GM21737 (cell line): Measurements from ENCODE around the gene DNM3.

Source experiments
- ATAC-seq: cut with Tn5 transposase; IDR thresholded peaks from one replicate; pipeline ENCODE4 v1.9.1; 2021; ENCODE audit warnings: mild to moderate bottlenecking, moderate library complexity; ENCODE audit not compliant: unreplicated experiment

DNM3 gene

DNA sequence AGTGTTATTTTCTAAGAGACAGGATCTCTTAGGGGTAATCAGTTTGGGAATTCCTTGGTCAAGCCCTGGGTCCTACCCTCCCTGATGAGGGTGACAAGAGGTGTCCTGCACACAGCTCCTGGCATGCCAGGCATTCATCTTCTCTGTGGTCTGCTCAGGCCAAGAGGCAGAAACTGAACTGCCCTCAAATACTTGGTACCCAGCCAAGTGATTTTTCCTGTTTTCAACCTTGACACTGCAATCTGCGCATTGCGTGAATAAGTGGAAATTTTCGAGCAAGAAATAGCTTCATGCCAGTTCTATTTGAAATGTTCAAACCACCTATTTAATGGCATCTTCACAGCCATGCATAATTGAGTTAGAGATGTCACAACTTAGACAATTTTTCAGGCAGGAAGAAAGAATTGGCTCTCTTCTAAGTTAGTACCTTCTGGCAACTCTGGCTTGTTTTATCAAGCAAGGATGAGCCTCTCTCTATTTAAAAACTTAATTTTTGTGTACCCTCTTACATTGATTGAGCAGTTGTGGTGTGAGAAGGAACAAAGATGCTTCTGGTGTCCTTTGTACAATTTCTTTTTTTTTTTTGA, 27.0 kb downstream of the DNM3 start:
- ATAC-seq: no peak

GRCh38 chr1:171869097-171869496, 27.8 kb downstream of the DNM3 start:
- ATAC-seq: no peak

GRCh38 chr1:171871848-171872247, 30.6 kb downstream of the DNM3 start:
- ATAC-seq: no peak

- no peak for ATAC-seq
These were observed 31.1 kb downstream of the DNM3 start for GRCh38 chr1:171872430-171872829.

DNA sequence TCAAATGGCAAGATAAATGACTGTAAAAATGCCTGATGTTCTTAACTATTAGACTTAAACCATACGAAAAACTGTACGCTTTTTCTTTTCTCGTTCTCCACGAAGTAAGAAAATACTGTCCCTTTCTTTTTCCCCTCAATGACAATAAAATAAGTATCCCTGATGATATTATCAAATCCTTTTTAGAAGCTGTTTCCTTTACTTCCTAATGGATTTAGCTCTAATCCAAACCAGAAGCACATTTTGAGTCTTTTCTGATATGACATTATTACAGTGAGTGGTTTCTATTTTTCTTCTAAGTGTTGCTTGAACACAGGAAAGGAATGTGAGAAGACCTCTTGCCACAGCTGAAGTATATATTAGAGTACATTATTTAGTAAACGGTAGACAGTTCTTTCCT, 32.4 kb downstream of the DNM3 start:
- no peak for ATAC-seq

DNA sequence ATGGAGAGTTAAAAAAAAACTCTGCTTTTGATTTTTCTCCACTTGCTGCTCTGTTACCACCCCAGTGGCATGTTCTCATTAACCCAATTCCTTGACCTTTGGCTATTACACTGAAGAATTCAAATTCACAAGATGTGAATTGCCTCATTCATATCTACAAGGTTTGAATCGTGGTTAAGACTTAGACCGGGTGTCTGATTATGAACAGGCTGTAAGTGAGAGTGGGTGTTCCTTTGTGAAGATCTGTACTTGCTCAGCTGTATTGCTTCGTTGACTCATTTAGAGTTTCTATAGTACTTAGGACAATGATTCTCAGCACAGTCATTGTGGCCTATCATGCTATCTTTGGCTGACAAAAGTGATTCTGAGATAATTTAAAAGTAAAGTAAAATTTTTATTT, 36.4 kb downstream of the DNM3 start:
- no peak for ATAC-seq

DNA sequence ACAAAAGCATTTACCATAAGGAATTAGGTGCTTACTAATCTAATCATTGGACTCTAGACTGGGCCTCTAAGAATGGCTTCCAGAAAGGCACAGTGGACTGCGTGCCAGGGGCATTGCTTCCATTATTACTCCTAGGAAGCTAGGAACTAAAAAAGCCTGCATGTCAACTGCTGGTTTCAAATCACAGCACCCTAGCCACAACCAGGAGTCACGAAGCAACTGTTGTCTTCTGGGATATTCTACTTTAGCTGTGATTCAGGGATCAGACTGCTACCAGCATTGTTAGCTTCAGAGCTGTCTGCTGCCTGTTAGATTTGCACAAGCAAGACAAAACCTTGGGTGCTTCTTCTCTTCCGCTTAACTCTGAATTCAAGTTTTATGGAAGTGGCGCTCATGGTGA, 38.3 kb downstream of the DNM3 start:
- ATAC-seq: no peak

GRCh38 chr1:171881442-171881841, 40.1 kb downstream of the DNM3 start:
- ATAC-seq: no peak

- ATAC-seq: no peak
These were observed 42.6 kb downstream of the DNM3 start for GRCh38 chr1:171883849-171884248.

GRCh38 chr1:171884475-171884874, 43.2 kb downstream of the DNM3 start:
- no peak for ATAC-seq

DNA sequence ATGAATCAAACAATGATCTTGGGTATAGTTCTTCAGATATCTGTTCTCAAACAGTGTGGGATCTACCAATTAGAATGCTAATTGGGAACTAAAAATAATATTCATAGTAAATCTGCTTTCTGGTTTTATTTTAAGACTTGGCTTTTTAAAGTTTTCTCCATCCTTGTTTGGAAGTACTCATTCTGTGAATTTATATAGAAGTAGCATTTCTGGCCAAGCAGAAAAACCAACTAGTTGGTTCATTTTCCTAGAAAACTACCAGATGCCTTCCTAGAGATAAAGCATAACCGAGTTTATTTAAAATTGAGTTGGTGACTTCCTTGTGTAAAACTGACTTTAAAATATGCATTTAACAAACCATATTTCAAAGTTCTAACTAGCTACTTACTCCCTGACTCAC, 48.8 kb downstream of the DNM3 start:
- ATAC-seq: no peak

- ATAC-seq: no peak
These were observed 55.8 kb downstream of the DNM3 start for GRCh38 chr1:171896936-171897703.

GRCh38 chr1:171898941-171899340, 57.6 kb downstream of the DNM3 start:
- no peak for ATAC-seq

GRCh38 chr1:171899838-171900237, 58.5 kb downstream of the DNM3 start:
- ATAC-seq: no peak

DNA sequence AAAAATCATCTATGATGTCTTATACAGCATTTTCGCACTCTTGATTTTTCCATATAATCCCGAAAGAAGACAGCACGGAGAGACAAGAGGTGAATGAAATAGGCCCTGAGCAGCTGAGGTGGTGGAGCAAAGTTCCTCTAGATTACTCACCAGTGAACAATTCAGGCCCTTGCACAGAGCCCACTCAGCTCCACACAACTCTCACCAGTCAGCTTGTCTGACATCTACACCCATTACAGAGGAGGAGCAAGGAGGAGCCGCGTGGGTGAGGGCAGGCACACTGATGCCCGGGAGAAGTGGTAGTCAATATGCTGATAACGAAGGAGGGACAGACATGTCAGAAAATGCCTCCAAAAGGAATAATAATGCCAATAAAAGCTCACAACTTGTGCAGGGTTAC, 59.9 kb downstream of the DNM3 start:
- no peak for ATAC-seq

DNA sequence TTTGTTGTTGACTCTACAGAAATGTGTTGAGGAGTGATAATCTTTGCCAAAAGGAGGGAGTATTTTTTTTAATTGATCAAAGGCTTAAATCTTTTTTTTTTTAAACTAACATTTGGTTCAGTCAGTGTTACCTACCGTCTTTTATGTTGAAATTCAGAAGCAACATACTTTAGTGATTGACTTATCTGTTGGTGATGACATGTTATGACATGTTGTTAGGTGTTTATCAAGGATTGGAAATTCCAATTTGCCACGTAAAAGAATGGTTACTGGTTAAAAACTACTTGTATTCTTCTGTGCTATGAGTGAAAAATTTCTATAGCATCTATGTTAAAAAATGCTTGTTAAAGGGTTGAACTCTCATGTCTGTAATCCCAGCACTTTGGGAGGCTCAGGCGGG, 61.2 kb downstream of the DNM3 start:
- ATAC-seq: no peak

- no peak for ATAC-seq
These were observed 63.6 kb downstream of the DNM3 start for GRCh38 chr1:171904778-171905450.

- no peak for ATAC-seq
These were observed 68.4 kb downstream of the DNM3 start for GRCh38 chr1:171909711-171910110.

- ATAC-seq: no peak
These were observed 69.5 kb downstream of the DNM3 start for GRCh38 chr1:171910786-171911185.

GRCh38 chr1:171911506-171911905, 70.2 kb downstream of the DNM3 start:
- no peak for ATAC-seq

GRCh38 chr1:171912509-171913175, 71.3 kb downstream of the DNM3 start:
- ATAC-seq: no peak

- no peak for ATAC-seq
These were observed 72.1 kb downstream of the DNM3 start for GRCh38 chr1:171913385-171913784.
